SU-DHL-6 (cell line): ENCODE data around the gene ZDHHC8.

Experiments
- H2AFZ ChIP-seq: fragments of 200-600 bp; sonication (generic); 2 replicates; pipeline ENCODE4 v1.6.1; 2014; ENCODE audit warnings: low read depth, mild to moderate bottlenecking, moderate library complexity, mixed read lengths, antibody characterized with exemption, low read length; ENCODE audit not compliant: severe bottlenecking
- H3F3A ChIP-seq: fragments of 200-600 bp; shearing (Covaris generic); 2 replicates; pipeline ENCODE4 v1.6.0; 2016; ENCODE audit warnings: antibody characterized with exemption, mild to moderate bottlenecking; ENCODE audit not compliant: insufficient read depth
- H3K27ac ChIP-seq: fragments of 200-600 bp; sonication (generic); 2 replicates; pipeline ENCODE4 v1.5.1; 2016; ENCODE audit warnings: low read depth, mild to moderate bottlenecking, low read length, moderate library complexity, mixed read lengths
- H3K27me3 ChIP-seq: fragments of 200-600 bp; sonication (generic), shearing (Covaris generic); 2 replicates; pipeline ENCODE4 v1.6.0; 2014; ENCODE audit warnings: mild to moderate bottlenecking, low read length
- H3K36me3 ChIP-seq: fragments of 200-600 bp; sonication (generic); 2 replicates; pipeline ENCODE4 v1.6.1; 2014; ENCODE audit warnings: mild to moderate bottlenecking, low read length, mixed read lengths
- H3K4me2 ChIP-seq: fragments of 300-600, 200-600 bp; shearing (Covaris generic), sonication (generic); 2 replicates; pipeline ENCODE4 v1.6.0; 2014; ENCODE audit warnings: low read length, low read depth, mild to moderate bottlenecking; ENCODE audit not compliant: poor library complexity, severe bottlenecking
- H3K4me3 ChIP-seq: fragments of 200-600 bp; sonication (generic); 2 replicates; pipeline ENCODE4 v1.5.1; 2014; ENCODE audit warnings: antibody characterized with exemption, low read length, mild to moderate bottlenecking, mixed read lengths; ENCODE audit not compliant: insufficient read depth, poor library complexity, severe bottlenecking
- H3K79me2 ChIP-seq: fragments of 200-600 bp; sonication (generic); 2 replicates; pipeline ENCODE4 v1.6.1; 2014; ENCODE audit warnings: mild to moderate bottlenecking, low read length, moderate library complexity; ENCODE audit not compliant: insufficient read depth
- H3K9ac ChIP-seq: fragments of 200-600 bp; sonication (generic); 2 replicates; pipeline ENCODE4 v1.7.0; 2014; ENCODE audit warnings: mild to moderate bottlenecking, low read length
- H3K9me2 ChIP-seq: fragments of 200-600 bp; sonication (generic); replicated peaks from 2 replicates; pipeline ENCODE4 v1.6.1; 2014; ENCODE audit warnings: low read length; ENCODE audit not compliant: insufficient read depth
- H3K9me3 ChIP-seq: fragments of 200-600 bp; sonication (generic); 2 replicates; pipeline ENCODE4 v1.6.1; 2014; ENCODE audit warnings: low read length, mixed read lengths; ENCODE audit not compliant: insufficient read depth
- H4K20me1 ChIP-seq: fragments of 200-600 bp; sonication (generic); 2 replicates; pipeline ENCODE4 v1.6.1; 2014; ENCODE audit warnings: low read depth, mild to moderate bottlenecking, antibody characterized with exemption, low read length, moderate library complexity, mixed read lengths
- EZH2phosphoT487 ChIP-seq: fragments of 200-600 bp; sonication (generic), shearing (Covaris generic); conservative IDR thresholded peaks from 2 replicates; pipeline ENCODE4 v1.6.1; 2018; ENCODE audit warnings: mild to moderate bottlenecking, antibody characterized with exemption, low read length, moderate library complexity, mixed read lengths
- TF ChIP-seq, protein P1 (sequence below): fragments of 200-600 bp; sonication (generic); IDR thresholded peaks from one replicate; pipeline ENCODE4 v1.5.1; 2017; ENCODE audit warnings: antibody characterized with exemption, mild to moderate bottlenecking, low read length, moderate library complexity; ENCODE audit not compliant: insufficient read depth, poor library complexity, severe bottlenecking

The ZDHHC8 gene

DNA sequence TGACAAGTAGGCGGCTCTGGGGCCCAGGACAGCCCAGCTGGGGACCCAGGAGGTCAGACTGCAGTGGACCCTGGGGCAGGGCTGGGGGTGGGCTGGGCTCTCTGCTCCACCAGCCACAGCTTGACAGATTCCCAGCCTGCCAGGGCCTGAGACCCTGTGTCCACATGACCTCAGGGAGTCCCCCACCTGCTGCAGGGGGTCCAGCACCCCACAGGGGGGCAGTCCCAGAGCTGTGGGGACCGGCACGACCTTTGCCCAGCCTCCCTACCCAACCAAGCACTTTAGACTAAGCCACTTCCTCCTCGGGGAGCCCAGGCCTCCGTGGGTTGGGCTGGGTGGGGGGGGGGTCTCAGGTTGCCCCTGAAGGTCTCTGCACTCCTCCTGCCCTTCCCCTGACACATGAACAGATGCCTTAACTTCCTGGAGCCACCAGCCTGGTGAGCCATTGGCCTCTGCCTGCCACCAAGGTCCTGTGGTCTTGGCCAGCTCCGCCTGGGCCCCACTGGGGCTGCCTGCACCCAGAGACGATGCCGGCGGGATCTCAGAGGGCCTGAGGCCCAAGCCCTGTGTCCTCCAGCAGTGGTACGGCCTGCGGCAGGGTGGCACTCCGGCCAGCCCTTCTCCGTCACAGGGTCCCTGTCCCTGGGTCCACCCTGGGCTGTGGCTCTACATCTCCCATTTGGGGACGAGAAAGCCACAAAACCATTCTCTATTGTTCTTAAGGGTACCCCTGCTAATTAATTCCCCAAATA, 15.8 kb downstream of the ZDHHC8 start:
- H3K4me3 ChIP-seq: no peak overlapping the region
- no peak overlapping the region for H3K4me2 ChIP-seq

DNA sequence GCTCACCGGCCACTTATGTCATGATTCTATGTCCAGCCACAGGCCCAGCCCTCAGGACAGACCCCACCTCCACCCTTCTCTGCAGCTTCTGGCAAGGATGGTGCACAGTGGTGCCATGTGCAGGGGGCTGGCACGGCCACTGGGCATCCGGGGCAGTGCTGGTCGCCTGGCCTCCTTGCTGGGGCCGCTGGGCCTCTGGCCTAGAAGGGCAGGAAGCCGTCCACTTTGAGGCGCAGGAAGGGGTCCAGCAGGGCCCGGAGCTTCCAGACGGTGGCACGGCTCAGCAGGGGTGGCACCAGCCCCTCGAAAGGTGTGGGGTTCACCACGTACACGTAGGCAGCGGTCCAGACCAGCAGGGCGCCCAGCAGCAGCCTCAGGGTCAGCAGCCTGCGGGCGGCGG, 16.8 kb downstream of the ZDHHC8 start:
- no peak overlapping the region for H3K27ac ChIP-seq
- H3K79me2 ChIP-seq: no peaks in the 10 kb centered on the region
- H3K9ac ChIP-seq: no peak overlapping the region
- H3K4me2 ChIP-seq: no peak overlapping the region
- no peaks in the 10 kb centered on the region for H3K9me3 ChIP-seq
- no peak overlapping the region for H2AFZ ChIP-seq
- H3K36me3 ChIP-seq: no peaks in the 10 kb centered on the region
- H3K4me3 ChIP-seq: no peak overlapping the region
- no peaks in the 10 kb centered on the region for H4K20me1 ChIP-seq
- H3K9me2 ChIP-seq: no peaks in the 10 kb centered on the region
- H3K27me3 ChIP-seq: no peaks in the 10 kb centered on the region
- no peaks in the 10 kb centered on the region for H3F3A ChIP-seq
- TF ChIP-seq EZH2phosphoT487: no peak
- TF ChIP-seq, protein P1, sequence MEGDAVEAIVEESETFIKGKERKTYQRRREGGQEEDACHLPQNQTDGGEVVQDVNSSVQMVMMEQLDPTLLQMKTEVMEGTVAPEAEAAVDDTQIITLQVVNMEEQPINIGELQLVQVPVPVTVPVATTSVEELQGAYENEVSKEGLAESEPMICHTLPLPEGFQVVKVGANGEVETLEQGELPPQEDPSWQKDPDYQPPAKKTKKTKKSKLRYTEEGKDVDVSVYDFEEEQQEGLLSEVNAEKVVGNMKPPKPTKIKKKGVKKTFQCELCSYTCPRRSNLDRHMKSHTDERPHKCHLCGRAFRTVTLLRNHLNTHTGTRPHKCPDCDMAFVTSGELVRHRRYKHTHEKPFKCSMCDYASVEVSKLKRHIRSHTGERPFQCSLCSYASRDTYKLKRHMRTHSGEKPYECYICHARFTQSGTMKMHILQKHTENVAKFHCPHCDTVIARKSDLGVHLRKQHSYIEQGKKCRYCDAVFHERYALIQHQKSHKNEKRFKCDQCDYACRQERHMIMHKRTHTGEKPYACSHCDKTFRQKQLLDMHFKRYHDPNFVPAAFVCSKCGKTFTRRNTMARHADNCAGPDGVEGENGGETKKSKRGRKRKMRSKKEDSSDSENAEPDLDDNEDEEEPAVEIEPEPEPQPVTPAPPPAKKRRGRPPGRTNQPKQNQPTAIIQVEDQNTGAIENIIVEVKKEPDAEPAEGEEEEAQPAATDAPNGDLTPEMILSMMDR: no peak

More for the DNA sequence above, 15.8 kb downstream of the ZDHHC8 start:
- Histone ChIP-seq H3K9me2 (no peaks in the 10 kb centered on the region), H3F3A (no peaks in the 10 kb centered on the region), H3K9me3 (no peaks in the 10 kb centered on the region), H3K27me3 (no peaks in the 10 kb centered on the region), H3K79me2 (no peaks in the 10 kb centered on the region), H3K27ac (no peak overlapping the region), H3K36me3 (no peaks in the 10 kb centered on the region), H3K9ac (no peak overlapping the region), H2AFZ (no peak overlapping the region), H4K20me1 (no peaks in the 10 kb centered on the region)
- TF ChIP-seq, protein P1: no peak
- no peak for TF ChIP-seq EZH2phosphoT487

DNA sequence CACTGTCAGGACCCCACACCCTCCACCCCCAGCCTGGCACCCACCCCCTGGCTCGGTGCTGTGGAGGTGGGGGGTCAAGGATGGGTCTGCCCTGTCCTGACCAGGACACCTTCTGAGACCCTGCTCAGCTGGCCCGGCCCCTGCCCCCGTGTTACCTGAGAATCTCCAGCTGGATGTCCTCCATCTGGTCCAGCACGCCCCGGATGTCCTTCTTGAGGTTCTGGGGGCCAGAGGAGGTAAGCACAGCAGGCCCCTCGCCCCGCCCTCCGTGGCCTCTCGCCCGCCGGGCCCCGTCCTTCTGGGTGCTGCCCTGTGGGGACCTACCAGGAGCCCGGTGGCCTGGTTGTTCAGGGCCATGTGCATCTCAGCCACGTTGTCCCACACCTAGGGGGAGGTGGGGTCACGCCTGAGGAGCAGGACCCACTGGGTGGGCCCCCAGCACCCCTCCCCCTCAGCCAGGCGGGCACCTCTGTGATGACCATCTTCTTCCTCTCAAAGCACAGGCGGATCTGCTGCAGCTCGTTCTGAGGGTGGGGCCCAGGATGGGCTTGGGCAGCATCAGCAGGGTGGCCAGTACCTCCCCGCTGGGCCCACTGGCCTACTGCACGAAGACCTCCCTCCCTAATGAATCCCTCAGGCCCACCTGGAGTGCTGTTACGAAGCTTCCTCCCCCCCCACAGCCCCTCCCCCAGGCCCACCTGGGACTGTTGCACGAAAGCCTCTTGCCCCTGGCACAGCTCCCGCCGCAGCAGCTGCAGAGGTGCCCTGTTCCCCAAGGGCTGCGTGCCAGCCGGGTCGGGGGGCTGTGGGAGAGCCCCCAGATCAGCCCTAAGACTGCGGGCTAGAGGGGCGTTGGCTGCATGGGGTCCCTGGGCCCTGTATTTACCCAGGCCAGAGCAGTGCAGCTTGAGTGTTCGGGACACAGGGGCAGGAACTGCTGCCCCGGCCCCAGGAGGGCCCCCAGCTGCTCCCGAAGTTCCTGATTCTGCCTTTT, 17.9 kb downstream of the ZDHHC8 start:
- no peaks in the 10 kb centered on the region for H4K20me1 ChIP-seq

More for the DNA sequence above, 17.9 kb downstream of the ZDHHC8 start:
- H3K27ac ChIP-seq: no peak overlapping the region
- no peak overlapping the region for H3K4me3 ChIP-seq
- no peaks in the 10 kb centered on the region for H3K36me3 ChIP-seq
- H3K9me3 ChIP-seq: no peaks in the 10 kb centered on the region
- no peaks in the 10 kb centered on the region for H3F3A ChIP-seq
- no peaks in the 10 kb centered on the region for H3K9me2 ChIP-seq
- no peak overlapping the region for H3K4me2 ChIP-seq
- no peak overlapping the region for H2AFZ ChIP-seq
- H3K79me2 ChIP-seq: no peaks in the 10 kb centered on the region
- TF ChIP-seq EZH2phosphoT487: no peak
- TF ChIP-seq, protein P1: no peak
- H3K27me3 ChIP-seq: no peaks in the 10 kb centered on the region
- H3K9ac ChIP-seq: no peak overlapping the region
